Loucy (cell line): ENCODE data around the gene STC2.

Experiments
- H2AFZ ChIP-seq: fragments of 200-600 bp; sonication (generic); 2 replicates; pipeline ENCODE4 v1.6.0; 2016; ENCODE audit warnings: antibody characterized with exemption, mild to moderate bottlenecking, low read length, moderate library complexity
- H3F3A ChIP-seq: fragments of 200-600 bp; 2 replicates; pipeline ENCODE4 v1.6.0; 2016; ENCODE audit warnings: antibody characterized with exemption, low read depth, mild to moderate bottlenecking
- H3K27me3 ChIP-seq: fragments of 200-600 bp; sonication (generic); 2 replicates; pipeline ENCODE4 v1.6.1; 2014; ENCODE audit warnings: low read length, mild to moderate bottlenecking; ENCODE audit not compliant: insufficient read depth, poor library complexity, severe bottlenecking
- H3K36me3 ChIP-seq: fragments of 200-600 bp; sonication (generic); 2 replicates; pipeline ENCODE4 v1.6.1; 2016; ENCODE audit warnings: low read length; ENCODE audit not compliant: insufficient read depth
- H3K4me1 ChIP-seq: fragments of 200-600 bp; sonication (generic); 2 replicates; pipeline ENCODE4 v1.5.1; 2014; ENCODE audit warnings: low read length, mild to moderate bottlenecking; ENCODE audit not compliant: insufficient read depth, poor library complexity, severe bottlenecking
- H3K4me2 ChIP-seq: fragments of 200-600 bp; sonication (generic); 2 replicates; pipeline ENCODE4 v1.6.0; 2014; ENCODE audit warnings: antibody characterized with exemption, low read length, low read depth, mild to moderate bottlenecking; ENCODE audit not compliant: poor library complexity, severe bottlenecking
- H3K4me3 ChIP-seq: fragments of 200-600 bp; sonication (generic); 2 replicates; pipeline ENCODE4 v1.5.1; 2014; ENCODE audit warnings: low read length, mild to moderate bottlenecking, mixed read lengths; ENCODE audit not compliant: poor library complexity, severe bottlenecking
- H3K79me2 ChIP-seq: fragments of 200-600 bp; sonication (generic); 2 replicates; pipeline ENCODE4 v1.6.1; 2014; ENCODE audit warnings: low read length; ENCODE audit not compliant: insufficient read depth
- H3K9ac ChIP-seq: fragments of 200-600 bp; sonication (generic); 2 replicates; pipeline ENCODE4 v1.6.0; 2014; ENCODE audit warnings: mild to moderate bottlenecking, low read depth, low read length, moderate library complexity; ENCODE audit not compliant: poor library complexity, severe bottlenecking
- H3K9me2 ChIP-seq: fragments of 200-600 bp; sonication (generic); replicated peaks from 2 replicates; pipeline ENCODE4 v1.6.1; 2016; ENCODE audit warnings: low read depth, low read length, mixed read lengths
- H3K9me3 ChIP-seq: fragments of 200-600 bp; sonication (generic); 2 replicates; pipeline ENCODE4 v1.6.1; 2014; ENCODE audit warnings: mild to moderate bottlenecking, antibody characterized with exemption, low read length, low read depth; ENCODE audit not compliant: insufficient read depth
- H4K20me1 ChIP-seq: fragments of 200-600 bp; sonication (generic); 2 replicates; pipeline ENCODE4 v1.6.0; 2014; ENCODE audit warnings: antibody characterized with exemption, low read length, mild to moderate bottlenecking; ENCODE audit not compliant: insufficient read depth, poor library complexity, severe bottlenecking
- EZH2phosphoT487 ChIP-seq: fragments of 200-600 bp; IDR thresholded peaks from 2 replicates; pipeline ENCODE4 v1.6.1; 2018; ENCODE audit warnings: antibody characterized with exemption, mild to moderate bottlenecking, moderate library complexity, borderline replicate concordance
- TF ChIP-seq, protein P1 (sequence below): fragments of 200-600 bp; sonication (generic); conservative IDR thresholded peaks from 2 replicates; pipeline ENCODE4 v1.5.1; 2014; ENCODE audit warnings: mild to moderate bottlenecking, antibody characterized with exemption, low read length

The STC2 gene

DNA sequence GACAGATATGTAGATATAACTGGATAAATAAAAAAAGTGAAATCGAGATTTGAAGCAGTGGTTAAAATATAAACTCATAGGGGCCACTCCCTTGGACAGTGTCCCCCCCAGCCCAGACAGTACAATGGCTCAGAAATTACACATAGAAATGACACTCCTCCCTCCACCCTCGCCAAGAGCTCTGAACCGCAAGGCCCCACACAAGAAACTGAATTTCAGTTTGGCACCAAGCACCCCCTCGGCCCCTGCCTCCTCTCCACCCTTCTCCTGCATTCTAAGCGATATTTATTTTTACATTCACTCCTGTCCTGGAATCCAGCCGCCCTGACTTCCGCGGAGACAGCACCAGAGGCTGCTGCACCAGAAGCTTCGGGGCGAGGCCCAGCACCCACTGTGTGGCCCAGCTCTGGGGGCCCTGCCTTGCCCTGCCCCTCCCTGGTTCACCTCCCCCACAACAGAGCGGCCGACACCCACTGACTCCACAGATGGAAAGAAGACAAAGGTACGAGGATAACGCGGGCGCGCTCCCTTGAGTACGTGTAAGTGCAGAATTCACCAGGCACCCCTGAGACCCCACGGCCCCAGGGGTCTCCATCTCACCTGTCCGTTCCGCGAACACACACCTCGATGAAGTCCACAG, 11.0 kb downstream of the STC2 start:
- Histone ChIP-seq H3K9ac (no peak overlapping the region), H3K4me2 (no peak overlapping the region), H3K4me1 (no peaks in the 10 kb centered on the region), H3K4me3 (no peak overlapping the region), H3F3A (no peaks in the 10 kb centered on the region), H3K9me2 (no peaks in the 10 kb centered on the region), H3K79me2 (no peaks in the 10 kb centered on the region), H3K36me3 (no peaks in the 10 kb centered on the region), H3K9me3 (no peaks in the 10 kb centered on the region), H2AFZ (no peak overlapping the region), H4K20me1 (no peaks in the 10 kb centered on the region), H3K27me3 (no peaks in the 10 kb centered on the region)
- no peak for TF ChIP-seq EZH2phosphoT487
- TF ChIP-seq, protein P1, sequence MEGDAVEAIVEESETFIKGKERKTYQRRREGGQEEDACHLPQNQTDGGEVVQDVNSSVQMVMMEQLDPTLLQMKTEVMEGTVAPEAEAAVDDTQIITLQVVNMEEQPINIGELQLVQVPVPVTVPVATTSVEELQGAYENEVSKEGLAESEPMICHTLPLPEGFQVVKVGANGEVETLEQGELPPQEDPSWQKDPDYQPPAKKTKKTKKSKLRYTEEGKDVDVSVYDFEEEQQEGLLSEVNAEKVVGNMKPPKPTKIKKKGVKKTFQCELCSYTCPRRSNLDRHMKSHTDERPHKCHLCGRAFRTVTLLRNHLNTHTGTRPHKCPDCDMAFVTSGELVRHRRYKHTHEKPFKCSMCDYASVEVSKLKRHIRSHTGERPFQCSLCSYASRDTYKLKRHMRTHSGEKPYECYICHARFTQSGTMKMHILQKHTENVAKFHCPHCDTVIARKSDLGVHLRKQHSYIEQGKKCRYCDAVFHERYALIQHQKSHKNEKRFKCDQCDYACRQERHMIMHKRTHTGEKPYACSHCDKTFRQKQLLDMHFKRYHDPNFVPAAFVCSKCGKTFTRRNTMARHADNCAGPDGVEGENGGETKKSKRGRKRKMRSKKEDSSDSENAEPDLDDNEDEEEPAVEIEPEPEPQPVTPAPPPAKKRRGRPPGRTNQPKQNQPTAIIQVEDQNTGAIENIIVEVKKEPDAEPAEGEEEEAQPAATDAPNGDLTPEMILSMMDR, result no peak

DNA sequence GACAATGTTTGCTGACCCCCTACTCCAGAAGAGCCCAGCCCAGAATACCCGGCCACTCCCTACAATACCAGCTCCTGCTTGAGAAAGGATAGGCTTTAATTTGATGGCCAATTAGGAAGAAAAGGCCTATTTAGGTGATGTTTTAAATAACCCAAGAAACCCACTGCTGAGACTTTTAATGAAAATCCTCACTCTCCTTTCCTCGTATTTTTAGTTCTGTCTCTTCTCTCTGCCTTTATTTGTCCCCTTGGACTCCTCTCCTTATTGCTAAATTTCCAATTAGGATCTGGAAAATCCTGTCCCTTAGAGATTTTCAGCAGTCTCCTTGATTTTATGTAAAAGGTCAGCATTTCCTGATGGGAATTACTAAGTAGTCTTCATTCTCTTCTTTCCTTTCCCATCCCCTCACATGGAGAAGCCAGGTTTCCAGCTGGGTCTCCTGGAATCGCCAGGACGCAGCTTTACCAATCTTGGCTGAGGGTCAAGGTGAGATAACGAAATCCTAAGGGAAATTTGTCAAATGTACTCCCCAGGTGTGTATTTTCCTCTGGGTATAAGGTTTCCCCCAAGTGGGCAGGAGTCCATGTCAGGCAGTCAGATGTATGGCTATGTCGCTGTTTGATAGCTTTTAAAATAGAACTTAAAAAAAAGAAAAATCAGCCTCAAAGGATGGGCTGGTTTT, 11.7 kb downstream of the STC2 start:
- H3K4me3 ChIP-seq, result no peak overlapping the region
- H3K4me1 ChIP-seq, result no peaks in the 10 kb centered on the region
- H2AFZ ChIP-seq, result no peak overlapping the region
- H3K79me2 ChIP-seq, result no peaks in the 10 kb centered on the region
- H3K27me3 ChIP-seq, result no peaks in the 10 kb centered on the region
- no peak overlapping the region for H3K9ac ChIP-seq
- H3K9me3 ChIP-seq, result no peaks in the 10 kb centered on the region
- no peaks in the 10 kb centered on the region for H3F3A ChIP-seq
- TF ChIP-seq, protein P1, result no peak
- no peak for TF ChIP-seq EZH2phosphoT487
- no peaks in the 10 kb centered on the region for H4K20me1 ChIP-seq
- no peaks in the 10 kb centered on the region for H3K36me3 ChIP-seq
- H3K4me2 ChIP-seq, result no peak overlapping the region
- H3K9me2 ChIP-seq, result no peaks in the 10 kb centered on the region

DNA sequence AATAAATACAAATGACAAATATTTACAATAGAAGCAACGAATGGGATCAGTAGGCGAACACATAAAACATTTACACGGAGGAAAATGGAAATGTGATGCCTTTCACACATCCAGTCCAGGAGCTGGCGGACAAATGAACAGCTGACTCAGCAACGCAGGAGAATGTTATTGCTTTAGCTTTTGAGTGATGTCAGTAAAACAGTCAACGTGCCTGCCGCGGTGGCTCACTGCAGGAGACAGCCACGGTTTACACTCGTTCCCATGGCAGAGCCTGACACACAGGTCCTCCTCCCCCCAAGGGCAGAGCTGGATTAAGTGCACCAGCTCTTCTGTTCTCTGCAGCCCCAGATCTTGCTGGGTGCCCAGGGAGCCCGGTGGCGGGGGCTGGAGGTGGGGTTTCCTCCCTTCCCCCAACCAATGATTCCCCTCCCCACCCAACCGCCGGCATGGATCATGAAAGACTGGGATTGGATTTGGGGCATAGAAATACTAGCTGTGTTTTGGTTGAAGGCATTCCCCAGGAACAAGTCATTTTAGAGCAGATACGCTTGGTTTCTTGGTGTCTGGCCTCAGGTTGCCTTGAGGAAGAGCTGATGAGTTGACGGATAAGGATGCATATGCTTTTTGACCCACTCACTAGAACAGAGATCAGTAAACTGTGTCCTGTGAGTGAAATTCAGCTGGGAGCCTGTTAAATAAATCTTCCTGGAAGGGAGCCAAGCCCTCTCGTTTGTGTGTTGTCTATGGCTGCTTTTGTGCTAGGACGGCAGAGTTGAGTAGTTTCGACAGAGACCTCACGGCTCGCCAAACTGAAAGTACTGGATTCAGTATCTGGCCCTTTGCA, 12.5 kb downstream of the STC2 start:
- no peaks in the 10 kb centered on the region for H3K4me1 ChIP-seq

More for the DNA sequence above, 12.5 kb downstream of the STC2 start:
- Histone ChIP-seq H3K36me3 (no peaks in the 10 kb centered on the region), H3K4me3 (no peak overlapping the region), H3K79me2 (no peaks in the 10 kb centered on the region), H3K9ac (no peak overlapping the region), H3F3A (no peaks in the 10 kb centered on the region), H3K27me3 (no peaks in the 10 kb centered on the region), H4K20me1 (no peaks in the 10 kb centered on the region), H2AFZ (no peak overlapping the region), H3K9me2 (no peaks in the 10 kb centered on the region), H3K9me3 (no peaks in the 10 kb centered on the region), H3K4me2 (no peak overlapping the region)
- TF ChIP-seq, protein P1, result no peak
- no peak for TF ChIP-seq EZH2phosphoT487
